HepG2 (cell line): ENCODE data around the gene MAPKAPK3. TPM values are rescaled to one million over a fixed set of nuclear protein-coding genes. Genes with fewer than 3 reads are reported as not detected.

Experiments used
- ATAC-seq: fragments of 200-7000 bp; cut with Tn5 transposase; 3 replicates; pipeline ENCODE4 v1.9.1; 2020; ENCODE audit warnings: mild to moderate bottlenecking, moderate library complexity
- BruUV-seq: library from RNA; stranded (reverse); fragments of 400-500 nt; replicated peaks from 2 replicates; lab custom pipeline; 2021; lab: Mats Ljungman, UMichigan
- CTCF ChIA-PET: fragments of 300-600 bp; formaldehyde crosslinking; extraction: SDS; loops from one replicate; lab custom pipeline; 2021; ENCODE audit warnings: low total read pairs, inconsistent platforms, low intra/inter-chr PET ratio; lab: Yijun Ruan, JAX
- POLR2A ChIA-PET: fragments of 350-600 bp; sonication (Branson Sonifier 250); formaldehyde crosslinking; loops from one replicate; lab custom pipeline; 2020; ENCODE audit warnings: antibody characterized with exemption, inconsistent platforms; lab: Yijun Ruan, JAX
- DNase-seq: peaks from one replicate; pipeline ENCODE4 v3.0.0-alpha.2; 2015; ENCODE audit warnings: low spot score
- FAIRE-seq: peaks from 3 replicates; lab custom pipeline; 2011; peaks lifted over from hg19 to GRCh38; lab: Jason Lieb, UNC
- H2AFZ ChIP-seq: one replicate; pipeline ENCODE4 v1.6.1; 2011; ENCODE audit warnings: low read length, inconsistent platforms
- H3K27ac ChIP-seq: fragments of 300-600 bp; 3 replicates; pipeline ENCODE4 v1.8.0; 2011; ENCODE audit warnings: mixed run types, mild to moderate bottlenecking, mixed read lengths, low read length, inconsistent platforms; ENCODE audit not compliant: insufficient read depth; ENCODE audit errors: extremely low read length
- H3K27me3 ChIP-seq, 2 experiments: fragments of 200-600 bp in 1 of 2; 2 replicates in 1 of 2; 3 replicates in 1 of 2; pipeline versions ENCODE4 v1.6.0 to v1.8.0; 2011; ENCODE audit warnings: low read length in 2 of 2, mild to moderate bottlenecking in 2 of 2, moderate library complexity in 2 of 2, inconsistent platforms in 1 of 2; ENCODE audit not compliant: insufficient read depth in 2 of 2, control insufficient read depth in 1 of 2
- H3K36me3 ChIP-seq, 2 experiments: fragments of 200-600 bp in 1 of 2; replicated peaks in 1 of 2; 2 replicates in 1 of 2; 3 replicates in 1 of 2; pipeline versions ENCODE4 v1.5.1 to v1.8.0; 2011; ENCODE audit warnings: low read length in 2 of 2, inconsistent platforms in 1 of 2; ENCODE audit not compliant: insufficient read depth in 2 of 2, control insufficient read depth in 1 of 2
- H3K4me1 ChIP-seq: 2 replicates; pipeline ENCODE4 v1.5.1; 2012; ENCODE audit warnings: low read length, inconsistent platforms; ENCODE audit not compliant: insufficient read depth
- H3K4me2 ChIP-seq: 2 replicates; pipeline ENCODE4 v1.6.0; 2011; ENCODE audit warnings: low read depth, low read length, inconsistent platforms
- H3K4me3 ChIP-seq, 3 experiments: fragments of 200-600 bp in 1 of 3; sonication (generic), shearing (Covaris generic) in 1 of 3; replicated peaks in 1 of 3; 2 replicates each; pipeline ENCODE4 v1.5.1; 2011 to 2016; ENCODE audit warnings: low read length in 3 of 3, inconsistent platforms in 2 of 3, low read depth in 2 of 3, mild to moderate bottlenecking in 2 of 3, control low read depth in 1 of 3, mixed read lengths in 1 of 3; ENCODE audit not compliant: insufficient read depth in 1 of 3
- H3K79me2 ChIP-seq: one replicate; pipeline ENCODE4 v1.6.1; 2011; ENCODE audit warnings: low read length, inconsistent platforms; ENCODE audit not compliant: insufficient read depth
- H3K9ac ChIP-seq: 2 replicates; pipeline ENCODE4 v1.6.0; 2011; ENCODE audit warnings: mild to moderate bottlenecking, low read depth, low read length, inconsistent platforms; ENCODE audit not compliant: insufficient read depth
- H3K9me3 ChIP-seq: 2 replicates; pipeline ENCODE4 v1.5.1; 2012; ENCODE audit warnings: mild to moderate bottlenecking, low read length
- H4K20me1 ChIP-seq: 2 replicates; pipeline ENCODE4 v1.6.0; 2011; ENCODE audit warnings: inconsistent platforms, mild to moderate bottlenecking, low read length, moderate library complexity; ENCODE audit not compliant: insufficient read depth
- HDAC6 ChIP-seq: fragments of 200-600 bp; sonication (generic); IDR thresholded peaks from 2 replicates; pipeline ENCODE4 v1.7.0; 2017; ENCODE audit warnings: mild to moderate bottlenecking, antibody characterized with exemption, low read length, low read depth
- NR2F2 ChIP-seq: IDR thresholded peaks from 2 replicates; pipeline ENCODE4 v1.6.1; 2012; ENCODE audit warnings: low read depth, inconsistent platforms, borderline replicate concordance
- POLR2A ChIP-seq, 2 experiments: IDR thresholded peaks; 2 replicates each; pipeline ENCODE4 v1.6.1; 2011; ENCODE audit warnings: low read depth in 2 of 2, low read length in 2 of 2, mild to moderate bottlenecking in 1 of 2, moderate library complexity in 1 of 2; ENCODE audit not compliant: insufficient read depth in 1 of 2
- STAG1 ChIP-seq: sonication (generic); formaldehyde crosslinking; IDR thresholded peaks from 2 replicates; pipeline ENCODE4 v1.4.0; 2020; ENCODE audit warnings: missing genetic modification reagents
- WGBS: methylation state at CpG from one replicate; pipeline ENCODE4 v1.1.6; 2017; ENCODE audit warnings: low lambda C conversion rate; 5-methylcytosine and 5-hydroxymethylcytosine counted together
- in situ Hi-C: cut with HindIII; loops from 2 replicates; pipeline ENCODE4 v1.10.0; 2017; ENCODE audit warnings: low pct_unique_long_range_greater_than_20kb; ENCODE audit not compliant: extremely low pct_ligation_motif_present
- intact Hi-C: fragments of 100-400 bp; cut with micrococcal nuclease; formaldehyde crosslinking; loops from one replicate; pipeline ENCODE4 v1.10.0; 2022; ENCODE audit not compliant: unreplicated experiment
- polyA plus RNA-seq, 8 experiments: library from polyadenylated mRNA; depleted of rRNA in 3 of 8; stranded (reverse) in 7 of 8; unstranded in 1 of 8; fragments of >200 nt; fragmentation: Illumina TruSeq in 4 of 8; extraction: Trizol in 4 of 8; gene quantifications; 2 replicates each; pipeline versions ENCODE4 v1.2.1 to v1.2.3, GENCODE V29; 2011 to 2016; ENCODE audit warnings: low read depth in 4 of 8, missing spikeins in 1 of 8, mixed read lengths in 1 of 8; ENCODE audit not compliant: insufficient read depth in 1 of 8
- total RNA-seq, 5 experiments: library from RNA; depleted of rRNA; stranded (reverse); fragments of >200 nt; fragmentation: Illumina TruSeq; extraction: Trizol; gene quantifications; 2 replicates each; pipeline ENCODE4 v1.2.3, GENCODE V29; 2016; ENCODE audit warnings: low read depth in 1 of 5
- TF ChIP-seq, protein P1 (sequence below): sonication (generic); formaldehyde crosslinking; IDR thresholded peaks from 2 replicates; pipeline ENCODE4 v1.5.0; 2020; ENCODE audit warnings: mild to moderate bottlenecking, missing genetic modification reagents, moderate library complexity

The MAPKAPK3 gene
- total and polyA plus RNA-seq, 2 of the 13 experiments (the other 11 are each of a cell fraction or from before 2014, with no cell fraction given), result 39.9 to 41.2 TPM

GRCh38 chr3:50573566-50574443 lies 43.1 kb upstream of the MAPKAPK3 start:
- no peak for DNase-seq
- no peaks in the 10 kb centered on the region; a peak in 1 of 5 replicates for H3K27me3 ChIP-seq
- H3K4me3 ChIP-seq, result no peak overlapping the region
- H3K9ac ChIP-seq, result no peak overlapping the region
- H2AFZ ChIP-seq, result no peak overlapping the region
- no peaks in the 10 kb centered on the region; a peak in 2 of 5 replicates for H3K36me3 ChIP-seq
- no peaks in the 10 kb centered on the region for H3K79me2 ChIP-seq
- FAIRE-seq, result no peak
- H3K27ac ChIP-seq, result no peak overlapping the region
- no peak for ATAC-seq
- TF ChIP-seq STAG1 (peak; percentile 34), POLR2A (IDR thresholded peaks at IDR 0.05; ENCODE audit: insufficient read depth in 1 of 2, low read depth in 2 of 2, low read length in 2 of 2) (0 out of 4 replicates have a peak, but pooled peaks of 1 of the 2 experiments have one; percentile 31), NR2F2 (no peak), HDAC6 (no peak)
- TF ChIP-seq, protein P1, sequence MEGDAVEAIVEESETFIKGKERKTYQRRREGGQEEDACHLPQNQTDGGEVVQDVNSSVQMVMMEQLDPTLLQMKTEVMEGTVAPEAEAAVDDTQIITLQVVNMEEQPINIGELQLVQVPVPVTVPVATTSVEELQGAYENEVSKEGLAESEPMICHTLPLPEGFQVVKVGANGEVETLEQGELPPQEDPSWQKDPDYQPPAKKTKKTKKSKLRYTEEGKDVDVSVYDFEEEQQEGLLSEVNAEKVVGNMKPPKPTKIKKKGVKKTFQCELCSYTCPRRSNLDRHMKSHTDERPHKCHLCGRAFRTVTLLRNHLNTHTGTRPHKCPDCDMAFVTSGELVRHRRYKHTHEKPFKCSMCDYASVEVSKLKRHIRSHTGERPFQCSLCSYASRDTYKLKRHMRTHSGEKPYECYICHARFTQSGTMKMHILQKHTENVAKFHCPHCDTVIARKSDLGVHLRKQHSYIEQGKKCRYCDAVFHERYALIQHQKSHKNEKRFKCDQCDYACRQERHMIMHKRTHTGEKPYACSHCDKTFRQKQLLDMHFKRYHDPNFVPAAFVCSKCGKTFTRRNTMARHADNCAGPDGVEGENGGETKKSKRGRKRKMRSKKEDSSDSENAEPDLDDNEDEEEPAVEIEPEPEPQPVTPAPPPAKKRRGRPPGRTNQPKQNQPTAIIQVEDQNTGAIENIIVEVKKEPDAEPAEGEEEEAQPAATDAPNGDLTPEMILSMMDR (CRISPR knock-in tag), result peak; percentile 30; the same call in 1 of the 2 replicates
- ChIA-PET POLR2A (interaction anchor here (1.5 kb wide), 1 partner anchor 38 kb away, joined by 9 read pairs; the partner anchor contains the start of gene CISH), CTCF (interaction anchor here (7.2 kb wide), 1 partner anchor 40 kb away, joined by 182 read pairs; the partner anchor contains the start of genes CISH and MAPKAPK3)
- no peaks in the 10 kb centered on the region for H4K20me1 ChIP-seq
- no peaks in the 10 kb centered on the region for H3K9me3 ChIP-seq
- peaks cover 34% of the 10 kb centered on the region for H3K4me1 ChIP-seq
- H3K4me2 ChIP-seq, result no peak overlapping the region
- 92% methylated on average over 8 of the region's 8 CpGs for WGBS
- intact Hi-C loops, result loop anchor here (2.0 kb wide), 1 partner anchor 15 kb away; no protein-coding TSS in a partner anchor
- in situ Hi-C loops, result loop anchor here (5.0 kb wide), 3 partner anchors 38 to 808 kb away; partner anchors contain the start of gene CISH
- BruUV-seq, result no TSS peak
